ENCODE data around the gene SH2D5.

The SH2D5 gene

DNA sequence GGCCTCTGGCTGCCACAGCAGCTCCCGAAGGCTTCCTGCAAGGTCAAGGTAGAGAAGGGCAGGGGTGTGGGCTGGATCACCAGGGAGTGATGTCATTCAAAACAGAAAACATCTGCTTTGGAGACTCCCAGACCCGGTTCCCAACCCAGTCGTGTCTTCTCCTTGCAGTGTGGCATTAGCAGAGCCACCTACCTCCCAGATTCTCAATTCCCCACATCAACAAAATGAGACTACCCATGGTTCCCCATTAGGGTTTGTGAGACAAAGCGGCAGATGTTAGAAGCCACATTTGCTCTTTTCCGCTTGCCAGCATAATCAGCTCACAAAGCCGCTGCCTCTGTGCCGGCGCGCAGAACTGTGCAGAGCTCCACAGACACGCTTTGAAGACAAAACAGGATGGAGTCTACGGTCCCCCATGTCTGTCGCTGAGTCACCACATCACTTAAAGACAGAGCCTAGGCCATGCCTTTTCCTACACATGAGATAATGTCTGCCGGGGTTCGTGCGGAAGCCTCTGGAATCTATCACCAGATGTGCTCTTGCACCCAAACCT, 27.2 kb downstream of the SH2D5 start:
- H3K79me2 ChIP-seq (ENCODE audit: insufficient read depth, low read length) = no peaks in the 10 kb centered on the region
- H3K27me3 ChIP-seq (ENCODE audit: insufficient read depth, low read length, poor library complexity) = no peaks in the 10 kb centered on the region
- H2AFZ ChIP-seq (ENCODE audit: low read depth, low read length) = no peak overlapping the region
- H3K9me3 ChIP-seq (ENCODE audit: insufficient read depth, low read length, severe bottlenecking) = no peaks in the 10 kb centered on the region
- no peak overlapping the region for H3K9ac ChIP-seq (ENCODE audit: low read depth, low read length)
- ATAC-seq (ENCODE audit: insufficient read depth, low read depth) (no peak), DNase-seq (no peak)
- no peaks in the 10 kb centered on the region for H3K4me1 ChIP-seq (ENCODE audit: insufficient read depth, low read length)
- no peak overlapping the region for H3K27ac ChIP-seq (ENCODE audit: low read length)
- H3K36me3 ChIP-seq (ENCODE audit: insufficient read depth, low read length) = no peaks in the 10 kb centered on the region
- no peak overlapping the region for H3K4me3 ChIP-seq (ENCODE audit: low read depth in 1 of 2, low read length in 2 of 2)
- H3K4me2 ChIP-seq (ENCODE audit: insufficient read depth, low read length) = no peak overlapping the region
- TF ChIP-seq EZH2 (IDR thresholded peaks at IDR 0.05; ENCODE audit: borderline replicate concordance, low read depth, low read length, severe bottlenecking) = no peak
- TF ChIP-seq CTCF (IDR thresholded peaks at IDR 0.05; ENCODE audit: borderline replicate concordance, extremely low read depth, low read length, poor library complexity, severe bottlenecking) = no peak
- 0 out of 2 replicates have a peak, but pooled peaks cover 3% of the 10 kb centered on the region for H4K20me1 ChIP-seq (ENCODE audit: insufficient read depth, low read length)

DNA sequence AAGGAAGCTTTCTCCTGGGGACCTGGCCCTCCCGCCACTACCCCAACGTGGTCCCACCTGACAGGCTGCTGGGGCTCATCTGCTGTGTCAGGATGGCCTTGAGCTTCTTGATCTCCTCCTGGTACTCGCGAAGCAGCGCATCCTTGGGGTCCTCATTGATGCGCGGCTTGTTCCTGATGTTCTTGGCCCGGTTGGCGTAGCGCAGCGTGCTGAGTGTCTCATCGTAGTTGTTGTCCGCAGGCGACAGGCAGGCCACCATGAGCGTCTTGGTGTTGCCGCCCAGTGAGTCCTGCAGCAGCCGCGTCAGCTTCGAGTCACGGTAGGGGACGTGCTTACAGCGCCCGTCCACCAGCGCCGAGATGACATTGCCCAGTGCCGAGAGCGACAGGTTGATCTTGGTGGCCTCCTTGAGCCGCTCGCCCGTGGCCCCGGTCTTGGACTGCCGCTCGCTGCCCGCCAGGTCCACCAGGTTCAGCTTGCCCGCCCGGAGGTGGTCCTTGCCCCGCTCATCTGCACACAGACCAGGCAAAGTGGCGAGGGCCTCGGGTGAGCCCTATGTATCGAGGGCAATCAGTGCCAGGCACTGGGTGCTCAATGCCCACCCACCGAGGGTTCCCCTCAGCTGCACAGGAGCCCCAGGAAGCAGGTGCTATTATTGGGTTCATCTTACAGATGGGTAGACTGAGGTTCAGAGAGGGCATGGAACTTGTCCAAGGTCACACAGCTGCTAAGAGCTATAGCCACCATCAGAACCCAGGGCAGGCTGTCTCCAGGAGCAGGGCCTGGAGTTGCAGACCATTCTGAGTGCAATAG, 27.9 kb downstream of the SH2D5 start:
- no peak for TF ChIP-seq CTCF (IDR thresholded peaks at IDR 0.05; ENCODE audit: borderline replicate concordance, extremely low read depth, low read length, poor library complexity, severe bottlenecking)
- no peak for TF ChIP-seq EZH2 (IDR thresholded peaks at IDR 0.05; ENCODE audit: borderline replicate concordance, low read depth, low read length, severe bottlenecking)

DNA sequence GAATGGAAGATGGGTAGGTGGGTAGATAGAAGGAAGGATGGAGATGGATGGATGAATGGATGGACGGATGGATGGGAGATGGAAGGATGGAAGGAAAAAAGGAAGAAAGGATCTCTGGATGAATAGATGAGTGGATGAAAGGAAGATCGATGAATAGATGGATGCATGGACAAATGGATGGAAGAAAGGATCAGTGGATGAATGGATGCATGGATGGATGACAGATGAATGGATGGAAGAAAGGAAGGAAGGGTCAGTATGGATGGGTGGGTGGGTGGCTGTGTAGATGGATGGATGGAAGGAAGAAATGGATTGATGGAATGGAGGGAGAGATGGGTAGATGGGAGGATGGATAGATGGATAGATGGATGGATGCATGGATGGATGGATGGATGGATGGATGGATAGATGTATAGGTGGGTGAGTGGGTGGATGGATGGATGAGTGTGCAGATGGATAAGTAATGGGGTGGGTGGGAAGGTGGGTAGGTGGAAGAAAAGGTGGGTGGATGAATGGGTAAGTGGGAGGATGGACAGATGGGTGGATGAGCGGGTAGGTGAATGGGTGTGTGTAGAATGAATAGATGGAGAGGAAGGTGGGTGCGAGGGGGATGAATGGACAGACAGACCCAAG, 29.3 kb downstream of the SH2D5 start:
- no peak overlapping the region for H3K4me3 ChIP-seq (ENCODE audit: low read depth in 1 of 2, low read length in 2 of 2)
- ATAC-seq (ENCODE audit: insufficient read depth, low read depth) (no peak), DNase-seq (no peak)
- no peaks in the 10 kb centered on the region for H3K79me2 ChIP-seq (ENCODE audit: insufficient read depth, low read length)
- TF ChIP-seq EZH2 (IDR thresholded peaks at IDR 0.05; ENCODE audit: borderline replicate concordance, low read depth, low read length, severe bottlenecking) = no peak
- no peak for TF ChIP-seq CTCF (IDR thresholded peaks at IDR 0.05; ENCODE audit: borderline replicate concordance, extremely low read depth, low read length, poor library complexity, severe bottlenecking)
- no peaks in the 10 kb centered on the region for H3K4me1 ChIP-seq (ENCODE audit: insufficient read depth, low read length)
- no peaks in the 10 kb centered on the region for H3K9me3 ChIP-seq (ENCODE audit: insufficient read depth, low read length, severe bottlenecking)
- no peak overlapping the region for H3K9ac ChIP-seq (ENCODE audit: low read depth, low read length)
- H3K36me3 ChIP-seq (ENCODE audit: insufficient read depth, low read length) = no peaks in the 10 kb centered on the region
- H4K20me1 ChIP-seq (ENCODE audit: insufficient read depth, low read length) = 0 out of 2 replicates have a peak, but pooled peaks cover 3% of the 10 kb centered on the region
- no peak overlapping the region for H3K4me2 ChIP-seq (ENCODE audit: insufficient read depth, low read length)
- no peak overlapping the region for H2AFZ ChIP-seq (ENCODE audit: low read depth, low read length)
- H3K27me3 ChIP-seq (ENCODE audit: insufficient read depth, low read length, poor library complexity) = no peaks in the 10 kb centered on the region
- no peak overlapping the region for H3K27ac ChIP-seq (ENCODE audit: low read length)

More for the DNA sequence above, 27.9 kb downstream of the SH2D5 start:
- Histone ChIP-seq H3K79me2 (ENCODE audit: insufficient read depth, low read length) (no peaks in the 10 kb centered on the region), H3K4me1 (ENCODE audit: insufficient read depth, low read length) (no peaks in the 10 kb centered on the region), H3K9me3 (ENCODE audit: insufficient read depth, low read length, severe bottlenecking) (no peaks in the 10 kb centered on the region), H3K4me3 (ENCODE audit: low read depth in 1 of 2, low read length in 2 of 2) (no peak overlapping the region), H3K36me3 (ENCODE audit: insufficient read depth, low read length) (no peaks in the 10 kb centered on the region), H2AFZ (ENCODE audit: low read depth, low read length) (no peak overlapping the region), H3K9ac (ENCODE audit: low read depth, low read length) (no peak overlapping the region), H3K27me3 (ENCODE audit: insufficient read depth, low read length, poor library complexity) (no peaks in the 10 kb centered on the region), H4K20me1 (ENCODE audit: insufficient read depth, low read length) (0 out of 2 replicates have a peak, but pooled peaks cover 3% of the 10 kb centered on the region), H3K27ac (ENCODE audit: low read length) (no peak overlapping the region), H3K4me2 (ENCODE audit: insufficient read depth, low read length) (no peak overlapping the region)
- ATAC-seq (ENCODE audit: insufficient read depth, low read depth) (no peak), DNase-seq (no peak)
